HepG2 (cell line): ENCODE results near the gene C1orf35. TPM values are rescaled to one million over a fixed set of nuclear protein-coding genes. Genes with fewer than 3 reads are reported as not detected.
A peak's percentile ranks its signal among the peaks of the same experiment; 100 is the strongest.

Source experiments
- HDAC1 ChIP-seq: sonication (generic); formaldehyde crosslinking; IDR thresholded peaks from 2 replicates; pipeline ENCODE4 v1.5.1; 2020; ENCODE audit warnings: mild to moderate bottlenecking, missing genetic modification reagents
- HES4 ChIP-seq: sonication (generic); formaldehyde crosslinking; IDR thresholded peaks from 2 replicates; pipeline ENCODE4 v1.9.0; 2021; ENCODE audit warnings: mild to moderate bottlenecking, missing genetic modification reagents, borderline replicate concordance
- HMG20A ChIP-seq: IDR thresholded peaks from 2 replicates; pipeline ENCODE4 v1.6.1; 2016; ENCODE audit warnings: borderline replicate concordance
- HOXD1 ChIP-seq: sonication (generic); formaldehyde crosslinking; IDR thresholded peaks from 2 replicates; pipeline ENCODE4 v1.5.0; 2020; ENCODE audit warnings: missing genetic modification reagents
- IRX3 ChIP-seq: sonication (generic); formaldehyde crosslinking; IDR thresholded peaks from 2 replicates; pipeline ENCODE4 v1.8.1; 2023; ENCODE audit warnings: mild to moderate bottlenecking, low read depth, missing genetic modification reagents, borderline replicate concordance
- KDM2A ChIP-seq: sonication (generic); formaldehyde crosslinking; IDR thresholded peaks from 2 replicates; pipeline ENCODE4 v1.4.0; 2020; ENCODE audit warnings: low read depth, missing genetic modification reagents, borderline replicate concordance
- KLF6 ChIP-seq: IDR thresholded peaks from 2 replicates; pipeline ENCODE4 v1.8.0; 2016; ENCODE audit warnings: missing biosample characterization, missing genetic modification reagents
- MEF2D ChIP-seq: sonication (generic); formaldehyde crosslinking; IDR thresholded peaks from 2 replicates; pipeline ENCODE4 v1.5.1; 2020; ENCODE audit warnings: mild to moderate bottlenecking, missing genetic modification reagents
- NKX3-1 ChIP-seq: sonication (generic); formaldehyde crosslinking; IDR thresholded peaks from 2 replicates; pipeline ENCODE4 v1.5.0; 2020; ENCODE audit warnings: missing genetic modification reagents
- SRY ChIP-seq: sonication (generic); formaldehyde crosslinking; IDR thresholded peaks from 2 replicates; pipeline ENCODE4 v1.8.0; 2022; ENCODE audit warnings: mild to moderate bottlenecking, missing genetic modification reagents
- ZBTB3 ChIP-seq: sonication (generic); formaldehyde crosslinking; IDR thresholded peaks from 2 replicates; pipeline ENCODE4 v1.4.0; 2020; ENCODE audit warnings: low read depth, mild to moderate bottlenecking, moderate library complexity, missing genetic modification reagents, borderline replicate concordance
- ZFX ChIP-seq: sonication (generic); formaldehyde crosslinking; IDR thresholded peaks from 2 replicates; pipeline ENCODE4 v1.4.0; 2020; ENCODE audit warnings: mild to moderate bottlenecking, low read depth, missing genetic modification reagents, moderate library complexity
- ZNF224 ChIP-seq: sonication (generic); formaldehyde crosslinking; IDR thresholded peaks from 2 replicates; pipeline ENCODE4 v1.5.0; 2020; ENCODE audit warnings: mild to moderate bottlenecking, missing genetic modification reagents
- ZNF3 ChIP-seq: IDR thresholded peaks from 2 replicates; pipeline ENCODE4 v1.7.0; 2017; ENCODE audit warnings: inconsistent platforms
- ZNF619 ChIP-seq: sonication (generic); formaldehyde crosslinking; IDR thresholded peaks from 2 replicates; pipeline ENCODE4 v1.4.0; 2020; ENCODE audit warnings: mild to moderate bottlenecking, missing genetic modification reagents
- ZNF773 ChIP-seq: sonication (generic); formaldehyde crosslinking; IDR thresholded peaks from 2 replicates; pipeline ENCODE4 v1.4.0; 2020; ENCODE audit warnings: missing genetic modification reagents, borderline replicate concordance
- polyA plus RNA-seq, 8 experiments: library from polyadenylated mRNA; depleted of rRNA in 3 of 8; stranded (reverse) in 7 of 8; unstranded in 1 of 8; fragments of >200 nt; fragmentation: Illumina TruSeq in 4 of 8; extraction: Trizol in 4 of 8; gene quantifications; 2 replicates each; pipeline versions ENCODE4 v1.2.1 to v1.2.3, GENCODE V29; 2011 to 2016; ENCODE audit warnings: low read depth in 4 of 8, missing spikeins in 1 of 8, mixed read lengths in 1 of 8; ENCODE audit not compliant: insufficient read depth in 1 of 8
- total RNA-seq, 5 experiments: library from RNA; depleted of rRNA; stranded (reverse); fragments of >200 nt; fragmentation: Illumina TruSeq; extraction: Trizol; gene quantifications; 2 replicates each; pipeline ENCODE4 v1.2.3, GENCODE V29; 2016; ENCODE audit warnings: low read depth in 1 of 5
- TF ChIP-seq, protein P1 (sequence below): sonication (generic); formaldehyde crosslinking; IDR thresholded peaks from 2 replicates; pipeline ENCODE4 v1.9.0; 2021; ENCODE audit warnings: missing genetic modification reagents, mild to moderate bottlenecking, borderline replicate concordance
- TF ChIP-seq, protein P2 (sequence below): IDR thresholded peaks from 2 replicates; pipeline ENCODE4 v1.6.1; 2012; ENCODE audit warnings: low read depth, low read length, improper control_type of control experiment
- TF ChIP-seq, protein P3 (sequence below): IDR thresholded peaks from 2 replicates; pipeline ENCODE4 v1.6.1; 2016; ENCODE audit warnings: mild to moderate bottlenecking
- TF ChIP-seq, protein P4 (sequence below): IDR thresholded peaks from 2 replicates; pipeline ENCODE4 v1.6.1; 2016; ENCODE audit warnings: mild to moderate bottlenecking, missing biosample characterization, missing genetic modification reagents
- TF ChIP-seq, protein P5 (sequence below): sonication (generic); formaldehyde crosslinking; IDR thresholded peaks from 2 replicates; pipeline ENCODE4 v1.4.0; 2020; ENCODE audit warnings: missing genetic modification reagents

The C1orf35 gene
- total and polyA plus RNA-seq, 2 of the 13 experiments (the other 11 are each of a cell fraction or from before 2014, with no cell fraction given), result 8.1 to 19.3 TPM

DNA sequence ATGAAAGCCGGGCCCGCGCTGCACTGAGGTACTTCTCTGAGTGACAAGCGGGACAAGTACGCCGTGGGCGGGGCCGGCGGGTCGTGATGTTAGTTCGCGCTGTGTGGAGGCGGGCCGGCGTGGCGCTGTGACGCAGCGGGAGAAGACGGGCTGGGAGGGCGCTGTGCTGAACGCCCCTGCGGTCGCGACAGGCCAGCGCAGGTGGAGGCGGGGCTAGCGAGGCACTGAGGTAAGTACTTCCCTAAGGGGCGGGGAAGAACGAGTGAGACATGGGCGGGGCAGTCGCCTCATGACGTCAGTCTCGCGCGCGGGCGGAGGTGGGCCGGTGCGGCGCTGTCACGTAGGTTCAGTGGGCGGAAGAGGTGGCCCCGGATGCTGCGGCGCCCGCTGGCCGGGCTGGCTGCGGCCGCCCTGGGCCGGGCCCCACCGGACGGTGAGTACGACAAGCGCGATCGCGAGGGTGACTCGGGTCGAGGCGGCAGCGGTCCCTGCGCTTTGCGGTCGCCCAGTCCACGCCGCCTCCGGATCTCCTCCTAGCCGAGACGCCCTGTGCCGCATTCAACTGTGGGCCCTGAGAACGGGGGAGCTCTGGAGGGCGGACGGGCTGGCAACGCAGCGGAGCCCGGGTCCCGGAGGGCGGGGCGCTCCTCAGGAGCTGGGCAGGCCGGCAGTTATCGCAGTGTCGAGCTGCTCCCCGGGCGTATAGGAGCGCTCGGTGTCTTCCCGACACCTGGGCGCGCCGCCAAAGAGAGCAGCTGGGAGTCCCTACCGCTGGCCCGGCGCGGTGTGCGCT is 37.0 kb upstream of the C1orf35 start, which contains the start of gene GUK1 (continued):
- peak; percentile 60 for TF ChIP-seq MEF2D
- TF ChIP-seq HOXD1 (CRISPR knock-in tag), result peak; percentile 64; the same call in 1 of the 2 replicates
- TF ChIP-seq HES4 (CRISPR knock-in tag), result peak; percentile 71; the same call in 1 of the 2 replicates
- TF ChIP-seq IRX3 (CRISPR knock-in tag), result no peak
- peak; percentile 87 for TF ChIP-seq ZFX (CRISPR knock-in tag)
- TF ChIP-seq, protein P1, sequence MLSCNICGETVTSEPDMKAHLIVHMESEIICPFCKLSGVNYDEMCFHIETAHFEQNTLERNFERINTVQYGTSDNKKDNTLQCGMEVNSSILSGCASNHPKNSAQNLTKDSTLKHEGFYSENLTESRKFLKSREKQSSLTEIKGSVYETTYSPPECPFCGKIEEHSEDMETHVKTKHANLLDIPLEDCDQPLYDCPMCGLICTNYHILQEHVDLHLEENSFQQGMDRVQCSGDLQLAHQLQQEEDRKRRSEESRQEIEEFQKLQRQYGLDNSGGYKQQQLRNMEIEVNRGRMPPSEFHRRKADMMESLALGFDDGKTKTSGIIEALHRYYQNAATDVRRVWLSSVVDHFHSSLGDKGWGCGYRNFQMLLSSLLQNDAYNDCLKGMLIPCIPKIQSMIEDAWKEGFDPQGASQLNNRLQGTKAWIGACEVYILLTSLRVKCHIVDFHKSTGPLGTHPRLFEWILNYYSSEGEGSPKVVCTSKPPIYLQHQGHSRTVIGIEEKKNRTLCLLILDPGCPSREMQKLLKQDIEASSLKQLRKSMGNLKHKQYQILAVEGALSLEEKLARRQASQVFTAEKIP, result no peak
- TF ChIP-seq KLF6 (CRISPR knock-in tag), result peak; percentile 71
- TF ChIP-seq, protein P2, sequence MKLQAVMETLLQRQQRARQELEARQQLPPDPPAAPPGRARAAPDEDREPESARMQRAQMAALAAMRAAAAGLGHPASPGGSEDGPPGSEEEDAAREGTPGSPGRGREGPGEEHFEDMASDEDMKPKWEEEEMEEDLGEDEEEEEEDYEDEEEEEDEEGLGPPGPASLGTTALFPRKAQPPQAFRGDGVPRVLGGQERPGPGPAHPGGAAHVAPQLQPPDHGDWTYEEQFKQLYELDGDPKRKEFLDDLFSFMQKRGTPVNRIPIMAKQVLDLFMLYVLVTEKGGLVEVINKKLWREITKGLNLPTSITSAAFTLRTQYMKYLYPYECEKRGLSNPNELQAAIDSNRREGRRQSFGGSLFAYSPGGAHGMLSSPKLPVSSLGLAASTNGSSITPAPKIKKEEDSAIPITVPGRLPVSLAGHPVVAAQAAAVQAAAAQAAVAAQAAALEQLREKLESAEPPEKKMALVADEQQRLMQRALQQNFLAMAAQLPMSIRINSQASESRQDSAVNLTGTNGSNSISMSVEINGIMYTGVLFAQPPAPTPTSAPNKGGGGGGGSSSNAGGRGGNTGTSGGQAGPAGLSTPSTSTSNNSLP, result peak; percentile 16; the same call in 1 of the 2 replicates
- peak; percentile 92 for TF ChIP-seq KDM2A (CRISPR knock-in tag)
- TF ChIP-seq, protein P3, sequence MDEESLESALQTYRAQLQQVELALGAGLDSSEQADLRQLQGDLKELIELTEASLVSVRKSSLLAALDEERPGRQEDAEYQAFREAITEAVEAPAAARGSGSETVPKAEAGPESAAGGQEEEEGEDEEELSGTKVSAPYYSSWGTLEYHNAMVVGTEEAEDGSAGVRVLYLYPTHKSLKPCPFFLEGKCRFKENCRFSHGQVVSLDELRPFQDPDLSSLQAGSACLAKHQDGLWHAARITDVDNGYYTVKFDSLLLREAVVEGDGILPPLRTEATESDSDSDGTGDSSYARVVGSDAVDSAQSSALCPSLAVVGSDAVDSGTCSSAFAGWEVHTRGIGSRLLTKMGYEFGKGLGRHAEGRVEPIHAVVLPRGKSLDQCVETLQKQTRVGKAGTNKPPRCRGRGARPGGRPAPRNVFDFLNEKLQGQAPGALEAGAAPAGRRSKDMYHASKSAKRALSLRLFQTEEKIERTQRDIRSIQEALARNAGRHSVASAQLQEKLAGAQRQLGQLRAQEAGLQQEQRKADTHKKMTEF (CRISPR knock-in tag), result peak; percentile 85
- TF ChIP-seq ZNF773 (CRISPR knock-in tag), result peak; percentile 53; the same call in 1 of the 2 replicates
- TF ChIP-seq HDAC1, result peak; percentile 72; the same call in 1 of the 2 replicates
- no peak for TF ChIP-seq ZNF3 (CRISPR knock-in tag)
- TF ChIP-seq, protein P4, sequence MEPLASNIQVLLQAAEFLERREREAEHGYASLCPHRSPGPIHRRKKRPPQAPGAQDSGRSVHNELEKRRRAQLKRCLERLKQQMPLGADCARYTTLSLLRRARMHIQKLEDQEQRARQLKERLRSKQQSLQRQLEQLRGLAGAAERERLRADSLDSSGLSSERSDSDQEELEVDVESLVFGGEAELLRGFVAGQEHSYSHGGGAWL (CRISPR knock-in tag), result peak; percentile 41; the same call in 1 of the 2 replicates
- TF ChIP-seq ZBTB3 (CRISPR knock-in tag), result 0 out of 2 replicates have a peak, but pooled peaks have one; percentile 33
- TF ChIP-seq NKX3-1 (CRISPR knock-in tag), result peak; percentile 53; the same call in 1 of the 2 replicates
- peak; percentile 27; the same call in 1 of the 2 replicates for TF ChIP-seq ZNF619
- TF ChIP-seq ZNF224 (CRISPR knock-in tag), result peak; percentile 43; the same call in 1 of the 2 replicates
- peak; percentile 24; the same call in 1 of the 2 replicates for TF ChIP-seq HMG20A (CRISPR knock-in tag)
- TF ChIP-seq, protein P5, sequence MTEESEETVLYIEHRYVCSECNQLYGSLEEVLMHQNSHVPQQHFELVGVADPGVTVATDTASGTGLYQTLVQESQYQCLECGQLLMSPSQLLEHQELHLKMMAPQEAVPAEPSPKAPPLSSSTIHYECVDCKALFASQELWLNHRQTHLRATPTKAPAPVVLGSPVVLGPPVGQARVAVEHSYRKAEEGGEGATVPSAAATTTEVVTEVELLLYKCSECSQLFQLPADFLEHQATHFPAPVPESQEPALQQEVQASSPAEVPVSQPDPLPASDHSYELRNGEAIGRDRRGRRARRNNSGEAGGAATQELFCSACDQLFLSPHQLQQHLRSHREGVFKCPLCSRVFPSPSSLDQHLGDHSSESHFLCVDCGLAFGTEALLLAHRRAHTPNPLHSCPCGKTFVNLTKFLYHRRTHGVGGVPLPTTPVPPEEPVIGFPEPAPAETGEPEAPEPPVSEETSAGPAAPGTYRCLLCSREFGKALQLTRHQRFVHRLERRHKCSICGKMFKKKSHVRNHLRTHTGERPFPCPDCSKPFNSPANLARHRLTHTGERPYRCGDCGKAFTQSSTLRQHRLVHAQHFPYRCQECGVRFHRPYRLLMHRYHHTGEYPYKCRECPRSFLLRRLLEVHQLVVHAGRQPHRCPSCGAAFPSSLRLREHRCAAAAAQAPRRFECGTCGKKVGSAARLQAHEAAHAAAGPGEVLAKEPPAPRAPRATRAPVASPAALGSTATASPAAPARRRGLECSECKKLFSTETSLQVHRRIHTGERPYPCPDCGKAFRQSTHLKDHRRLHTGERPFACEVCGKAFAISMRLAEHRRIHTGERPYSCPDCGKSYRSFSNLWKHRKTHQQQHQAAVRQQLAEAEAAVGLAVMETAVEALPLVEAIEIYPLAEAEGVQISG (CRISPR knock-in tag), result peak; percentile 91
- TF ChIP-seq SRY (CRISPR knock-in tag), result peak; percentile 38; the same call in 1 of the 2 replicates
